Endodermal cell (in vitro differentiated cells): Measurements from ENCODE around the gene HSPH1. TPM values are rescaled to one million over a fixed set of nuclear protein-coding genes. Genes with fewer than 3 reads are reported as not detected.

Experiments
- DNase-seq: peaks from one replicate; pipeline ENCODE4 v3.0.0-alpha.2; 2017
- H3K27ac ChIP-seq: 2 replicates; pipeline ENCODE4 v1.5.1; 2013; ENCODE audit warnings: mild to moderate bottlenecking, low read depth, low read length, moderate library complexity
- H3K27me3 ChIP-seq: 2 replicates; pipeline ENCODE4 v1.6.1; 2013; ENCODE audit warnings: mild to moderate bottlenecking, low read length, moderate library complexity; ENCODE audit not compliant: insufficient read depth, control insufficient read depth, poor library complexity, severe bottlenecking
- H3K36me3 ChIP-seq: 2 replicates; pipeline ENCODE4 v1.7.0; 2013; ENCODE audit warnings: mild to moderate bottlenecking, low read length, moderate library complexity; ENCODE audit not compliant: control insufficient read depth, insufficient read depth
- H3K4me1 ChIP-seq: one replicate; pipeline ENCODE4 v1.7.0; 2013; ENCODE audit warnings: low read length; ENCODE audit not compliant: control insufficient read depth, insufficient read depth
- H3K4me3 ChIP-seq: 2 replicates; pipeline ENCODE4 v1.5.1; 2013; ENCODE audit warnings: mild to moderate bottlenecking, low read length, moderate library complexity
- H3K9ac ChIP-seq: 2 replicates; pipeline ENCODE4 v1.6.1; 2013; ENCODE audit warnings: mild to moderate bottlenecking, low read length, moderate library complexity; ENCODE audit not compliant: poor library complexity, severe bottlenecking; ENCODE audit errors: extremely low read depth
- H3K9me3 ChIP-seq: 2 replicates; pipeline ENCODE4 v1.6.1; 2013; ENCODE audit warnings: mild to moderate bottlenecking, low read length, moderate library complexity; ENCODE audit not compliant: control insufficient read depth
- H3K27ac Mint-ChIP-seq: 2 replicates; pipeline ENCODE4 v1.8.0; 2020; ENCODE audit warnings: mixed read lengths
- H3K27me3 Mint-ChIP-seq: 2 replicates; pipeline ENCODE4 v1.8.0; 2021; ENCODE audit warnings: mild to moderate bottlenecking, mixed read lengths; ENCODE audit not compliant: insufficient read depth
- H3K36me3 Mint-ChIP-seq: 2 replicates; pipeline ENCODE4 v1.8.0; 2020; ENCODE audit warnings: low read depth, mixed read lengths
- H3K4me1 Mint-ChIP-seq: 2 replicates; pipeline ENCODE4 v1.8.0; 2020; ENCODE audit warnings: mixed read lengths
- H3K4me3 Mint-ChIP-seq: 2 replicates; pipeline ENCODE4 v1.8.0; 2020; ENCODE audit warnings: mild to moderate bottlenecking, moderate library complexity, mixed read lengths
- H3K9me3 Mint-ChIP-seq: 2 replicates; pipeline ENCODE4 v1.8.0; 2020; ENCODE audit warnings: mild to moderate bottlenecking, mixed read lengths
- WGBS, 2 experiments: methylation state at CpG; one replicate each; pipeline versions ENCODE4 v1.1.5 to v1.1.7; 2013; ENCODE audit warnings: missing lambda C conversion rate in 2 of 2, mixed read lengths in 1 of 2; ENCODE audit not compliant: insufficient coverage in 1 of 2, insufficient read length in 1 of 2; 5-methylcytosine and 5-hydroxymethylcytosine counted together
- total RNA-seq, 2 donors: library from RNA; stranded (reverse); fragmentation: NEBNext Ultra II Directional in 1 of 2; extraction: Animal tissue kit (Norgen Biotek cat#: 25700) in 1 of 2; gene quantifications; 2 replicates in 1 of 2; 3 replicates in 1 of 2; pipeline ENCODE4 v1.2.1, GENCODE V29; 2021
- TF ChIP-seq, protein P1 (sequence below): fragments of 200-600 bp; sonication (generic); conservative IDR thresholded peaks from 2 replicates; pipeline ENCODE4 v1.5.0; 2021; ENCODE audit warnings: antibody characterized with exemption, mild to moderate bottlenecking

Gene HSPH1
- total RNA-seq, 2 donors from 2014 or later, result 88.0 to 120 TPM

DNA sequence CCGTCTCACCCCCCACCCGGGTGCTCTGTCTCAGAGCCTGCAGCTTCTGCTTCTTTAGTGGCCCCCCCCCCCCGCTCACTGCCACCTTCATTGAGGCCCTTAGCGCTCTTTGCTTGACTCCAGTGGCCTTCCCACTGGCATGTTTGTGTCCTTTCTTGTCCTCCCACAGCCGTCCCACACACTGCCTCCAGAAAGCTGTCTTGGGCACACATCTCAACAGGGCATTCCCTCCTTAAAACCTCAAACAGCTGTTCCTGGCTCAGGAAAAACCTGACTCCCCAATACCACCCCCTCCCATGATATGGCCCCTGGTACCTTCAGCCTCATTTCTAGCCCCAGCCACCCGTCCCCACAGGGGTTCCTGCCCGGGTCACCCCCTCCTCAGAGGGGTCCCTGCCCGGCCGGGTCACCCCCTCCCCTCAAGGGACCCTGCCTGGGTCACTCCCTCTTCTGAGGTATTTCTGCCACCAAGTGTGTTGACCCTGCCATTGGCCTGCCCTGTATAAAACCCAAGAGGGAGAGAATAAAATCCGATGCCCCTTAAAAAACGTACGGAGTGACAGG lies 46.9 kb upstream of the HSPH1 start:
- WGBS, 2 experiments, result 85 to 89% methylated on average over 7 to 12 of the region's 12 CpGs
- Mint-ChIP-seq H3K27me3 (no peaks in the 10 kb centered on the region), H3K27ac (peak overlapping the region; percentile 75), H3K36me3 (no peaks in the 10 kb centered on the region), H3K4me1 (peaks cover 32% of the 10 kb centered on the region), H3K4me3 (no peak overlapping the region), H3K9me3 (no peaks in the 10 kb centered on the region)
- Histone ChIP-seq H3K9ac (no peak overlapping the region), H3K4me1 (peaks cover 13% of the 10 kb centered on the region), H3K36me3 (no peaks in the 10 kb centered on the region), H3K27ac (peak overlapping the region; percentile 77), H3K9me3 (no peaks in the 10 kb centered on the region), H3K4me3 (no peak overlapping the region), H3K27me3 (no peaks in the 10 kb centered on the region)
- TF ChIP-seq, protein P1, sequence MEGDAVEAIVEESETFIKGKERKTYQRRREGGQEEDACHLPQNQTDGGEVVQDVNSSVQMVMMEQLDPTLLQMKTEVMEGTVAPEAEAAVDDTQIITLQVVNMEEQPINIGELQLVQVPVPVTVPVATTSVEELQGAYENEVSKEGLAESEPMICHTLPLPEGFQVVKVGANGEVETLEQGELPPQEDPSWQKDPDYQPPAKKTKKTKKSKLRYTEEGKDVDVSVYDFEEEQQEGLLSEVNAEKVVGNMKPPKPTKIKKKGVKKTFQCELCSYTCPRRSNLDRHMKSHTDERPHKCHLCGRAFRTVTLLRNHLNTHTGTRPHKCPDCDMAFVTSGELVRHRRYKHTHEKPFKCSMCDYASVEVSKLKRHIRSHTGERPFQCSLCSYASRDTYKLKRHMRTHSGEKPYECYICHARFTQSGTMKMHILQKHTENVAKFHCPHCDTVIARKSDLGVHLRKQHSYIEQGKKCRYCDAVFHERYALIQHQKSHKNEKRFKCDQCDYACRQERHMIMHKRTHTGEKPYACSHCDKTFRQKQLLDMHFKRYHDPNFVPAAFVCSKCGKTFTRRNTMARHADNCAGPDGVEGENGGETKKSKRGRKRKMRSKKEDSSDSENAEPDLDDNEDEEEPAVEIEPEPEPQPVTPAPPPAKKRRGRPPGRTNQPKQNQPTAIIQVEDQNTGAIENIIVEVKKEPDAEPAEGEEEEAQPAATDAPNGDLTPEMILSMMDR, result no peak
- DNase-seq, result no peak

DNA sequence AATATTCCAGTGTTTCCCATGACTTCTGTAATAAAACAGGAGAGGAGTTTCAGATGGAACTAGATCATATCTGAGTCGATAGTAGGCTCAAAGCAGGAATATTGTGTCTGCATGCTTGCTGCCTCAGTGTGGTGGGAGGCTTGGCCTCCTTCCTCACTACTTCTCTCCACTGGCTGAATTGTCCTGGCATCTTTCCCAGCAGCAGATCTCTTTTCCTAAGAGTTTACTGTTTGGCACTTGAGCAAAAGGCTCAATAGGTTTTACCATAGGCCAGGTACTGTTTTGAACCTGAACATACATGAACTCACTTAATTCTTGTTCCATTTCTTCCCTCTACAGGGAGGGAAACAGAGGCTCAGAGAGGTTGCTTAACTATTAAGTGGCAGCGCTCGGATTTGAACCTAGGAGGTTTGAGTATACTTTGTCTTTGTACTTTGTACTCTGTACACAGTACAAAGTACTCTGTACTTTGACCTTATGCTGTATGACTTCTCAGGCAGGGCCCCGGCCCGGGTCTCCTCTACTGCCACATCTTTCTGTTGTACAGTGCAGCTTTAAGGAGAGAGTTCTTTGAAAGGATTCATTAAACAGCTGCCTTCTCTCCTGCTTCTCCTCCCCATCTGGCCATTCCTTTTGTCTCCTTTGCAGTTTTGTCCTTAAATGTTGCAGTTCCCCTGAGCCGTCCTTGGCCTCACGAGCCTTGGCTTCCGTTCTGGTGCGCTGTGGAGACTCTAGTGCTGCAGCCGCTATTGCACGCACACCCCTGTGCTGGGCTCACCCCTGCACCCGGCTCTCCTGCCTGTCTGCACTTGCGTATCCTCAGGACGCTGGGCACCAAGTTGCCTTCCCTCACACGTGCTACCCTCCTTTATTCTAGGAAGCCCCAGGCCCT lies 46.2 kb upstream of the HSPH1 start:
- no peak overlapping the region for H3K27ac Mint-ChIP-seq
- H3K27ac ChIP-seq, result peak overlapping the region; percentile 32
- H3K4me3 ChIP-seq, result no peak overlapping the region

DNA sequence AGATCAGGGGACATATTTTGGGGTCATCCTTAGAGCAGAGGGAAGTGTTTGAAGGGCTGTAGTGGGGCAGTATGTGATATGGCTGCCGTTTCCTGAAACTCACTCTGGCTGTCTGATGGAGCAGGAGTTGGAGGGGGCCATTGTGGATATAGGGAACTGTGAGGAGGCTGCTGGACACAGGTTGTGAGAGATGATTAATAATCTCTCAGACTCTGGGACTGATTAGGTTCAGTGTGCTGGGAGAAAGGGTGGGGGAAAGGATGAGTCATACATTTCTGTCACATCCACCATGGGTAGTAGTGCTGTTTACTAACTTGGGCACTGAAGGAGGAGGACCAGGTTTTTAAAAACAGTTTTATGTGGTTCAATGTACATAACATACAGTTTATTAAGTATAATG lies 42.9 kb upstream of the HSPH1 start:
- Mint-ChIP-seq H3K27me3 (no peaks in the 10 kb centered on the region), H3K4me3 (no peak overlapping the region), H3K4me1 (peaks cover 31% of the 10 kb centered on the region), H3K36me3 (no peaks in the 10 kb centered on the region), H3K9me3 (no peaks in the 10 kb centered on the region), H3K27ac (no peak overlapping the region)
- H3K9ac ChIP-seq, result no peak overlapping the region
- TF ChIP-seq, protein P1, result no peak
- H3K9me3 ChIP-seq, result no peaks in the 10 kb centered on the region
- DNase-seq, result no peak
- no peak overlapping the region for H3K4me3 ChIP-seq
- no peak overlapping the region for H3K27ac ChIP-seq
- H3K4me1 ChIP-seq, result peaks cover 10% of the 10 kb centered on the region
- 93% methylated on average over 1 of the region's 1 CpG; no CpG with 5 or more reads in 1 of the 2 experiments for WGBS, 2 experiments
- no peaks in the 10 kb centered on the region for H3K36me3 ChIP-seq
- no peaks in the 10 kb centered on the region for H3K27me3 ChIP-seq

More for the DNA sequence above, 46.2 kb upstream of the HSPH1 start:
- no peak for DNase-seq
- Histone ChIP-seq H3K9ac (no peak overlapping the region), H3K4me1 (peaks cover 13% of the 10 kb centered on the region), H3K9me3 (no peaks in the 10 kb centered on the region), H3K27me3 (no peaks in the 10 kb centered on the region), H3K36me3 (no peaks in the 10 kb centered on the region)
- no peaks in the 10 kb centered on the region for H3K27me3 Mint-ChIP-seq
- H3K4me3 Mint-ChIP-seq, result no peak overlapping the region
- peaks cover 30% of the 10 kb centered on the region for H3K4me1 Mint-ChIP-seq
- H3K9me3 Mint-ChIP-seq, result no peaks in the 10 kb centered on the region
- TF ChIP-seq, protein P1, result no peak
- 78 to 92% methylated on average over 9 to 14 of the region's 15 CpGs for WGBS, 2 experiments
- no peaks in the 10 kb centered on the region for H3K36me3 Mint-ChIP-seq
